Spleen (tissue), 11 donors: ENCODE data around the gene HPCAL1. TPM values are rescaled to one million over a fixed set of nuclear protein-coding genes. Genes with fewer than 3 reads are reported as not detected.

Experiments
- DNase-seq: peaks from one replicate; pipeline ENCODE4 v3.0.0-alpha.2; 2020
- H3K27ac ChIP-seq, 8 donors: fragments of 200-600 bp; sonication (generic) in 7 of 8; 1 replicate in 4 of 8; 2 replicates in 4 of 8; pipeline versions ENCODE4 v1.5.0 to v1.8.0; 2016 to 2021; ENCODE audit warnings: inconsistent platforms in 4 of 8, mild to moderate bottlenecking in 4 of 8, moderate library complexity in 1 of 8
- H3K27me3 ChIP-seq, 7 donors: fragments of 200-600 bp; sonication (generic) in 6 of 7; replicated peaks in 1 of 7; 1 replicate in 4 of 7; 2 replicates in 3 of 7; pipeline versions ENCODE4 v1.5.0 to v1.8.0; 2016 to 2021; ENCODE audit warnings: inconsistent platforms in 3 of 7, mild to moderate bottlenecking in 1 of 7
- H3K36me3 ChIP-seq, 6 donors: fragments of 200-600 bp; sonication (generic) in 5 of 6; 1 replicate in 4 of 6; 2 replicates in 2 of 6; pipeline versions ENCODE4 v1.5.0 to v1.8.0; 2016 to 2021; ENCODE audit warnings: inconsistent platforms in 2 of 6
- H3K4me1 ChIP-seq, 6 donors: fragments of 200-600 bp; sonication (generic) in 5 of 6; 1 replicate in 3 of 6; 2 replicates in 3 of 6; pipeline versions ENCODE4 v1.5.0 to v1.8.0; 2016 to 2021; ENCODE audit warnings: inconsistent platforms in 3 of 6
- H3K4me3 ChIP-seq, 8 donors: fragments of 200-600 bp; sonication (generic) in 7 of 8; 1 replicate in 4 of 8; 2 replicates in 4 of 8; pipeline versions ENCODE4 v1.5.0 to v1.8.0; 2016 to 2021; ENCODE audit warnings: inconsistent platforms in 4 of 8, mild to moderate bottlenecking in 4 of 8, moderate library complexity in 2 of 8
- H3K9me3 ChIP-seq, 8 donors: fragments of 200-600 bp; sonication (generic) in 7 of 8; 1 replicate in 4 of 8; 2 replicates in 4 of 8; pipeline versions ENCODE4 v1.5.0 to v1.8.0; 2016 to 2021; ENCODE audit warnings: inconsistent platforms in 4 of 8
- POLR2A ChIP-seq, 3 donors: fragments of 450-650 bp; IDR thresholded peaks; one replicate each; pipeline ENCODE4 v1.5.1; 2017; ENCODE audit warnings: antibody characterized with exemption in 3 of 3, mild to moderate bottlenecking in 1 of 3
- POLR2AphosphoS5 ChIP-seq, 3 donors: sonication (generic); formaldehyde crosslinking; IDR thresholded peaks; one replicate each; pipeline ENCODE4 v1.5.1; 2017; ENCODE audit warnings: antibody characterized with exemption in 3 of 3
- WGBS, 5 donors: extraction: QIAGEN DNeasy Blood & Tissue Kit in 3 of 5; methylation state at CpG; one replicate each; pipeline versions ENCODE4 v1.1.5 to v1.1.7; 2013 to 2018; 5-methylcytosine and 5-hydroxymethylcytosine counted together
- intact Hi-C: fragments of 100-400 bp; cut with DNase I; formaldehyde crosslinking; loops from one replicate; pipeline ENCODE4 v1.15.0; 2023; ENCODE audit warnings: low total_unique reads
- polyA plus RNA-seq, 3 donors: library from polyadenylated mRNA; stranded (reverse); fragments of 200-250 nt; gene quantifications; one replicate each; pipeline ENCODE4 v1.2.1, GENCODE V29; 2013
- total RNA-seq, 7 donors: library from RNA; depleted of rRNA in 3 of 7; stranded (reverse); fragments of >200 nt in 3 of 7; fragmentation: NEBNext Ultra II Directional in 4 of 7; extraction: Animal tissue kit (Norgen Biotek cat#: 25700) in 4 of 7; gene quantifications; one replicate each; pipeline versions ENCODE4 v1.1.0 to v1.2.1, GENCODE V29; 2016 to 2021
- TF ChIP-seq, protein P1 (sequence below), 11 experiments: fragments of 200-600 bp in 7 of 11; fragments of 450-650 bp in 4 of 11; sonication (generic) in 4 of 11; IDR thresholded peaks in 8 of 11; conservative IDR thresholded peaks in 3 of 11; 1 replicate in 7 of 11; 2 replicates in 4 of 11; pipeline versions ENCODE4 v1.4.0 to v1.8.0; 2016 to 2021; ENCODE audit warnings: antibody characterized with exemption in 11 of 11, inconsistent platforms in 4 of 11, mild to moderate bottlenecking in 1 of 11
- donor health status: healthy with polysubstance abuse.
- donor health status: DM: no; HTN: no; CAD: no; lungs with moderate emphysema.
- donor health status: DM: no; HTN: no; CAD: no.
- donor health status: Bipolar disorder and iron deficiency.
- donor health status: healthy.
- donor health status: DM: no; HTN: no; CAD: no.
- donor health status: DM: yes; HTN: yes; CAD: no.

The HPCAL1 gene
- total and polyA plus RNA-seq, 10 donors = 41.9 to 80.6 (median 57.7) TPM

DNA sequence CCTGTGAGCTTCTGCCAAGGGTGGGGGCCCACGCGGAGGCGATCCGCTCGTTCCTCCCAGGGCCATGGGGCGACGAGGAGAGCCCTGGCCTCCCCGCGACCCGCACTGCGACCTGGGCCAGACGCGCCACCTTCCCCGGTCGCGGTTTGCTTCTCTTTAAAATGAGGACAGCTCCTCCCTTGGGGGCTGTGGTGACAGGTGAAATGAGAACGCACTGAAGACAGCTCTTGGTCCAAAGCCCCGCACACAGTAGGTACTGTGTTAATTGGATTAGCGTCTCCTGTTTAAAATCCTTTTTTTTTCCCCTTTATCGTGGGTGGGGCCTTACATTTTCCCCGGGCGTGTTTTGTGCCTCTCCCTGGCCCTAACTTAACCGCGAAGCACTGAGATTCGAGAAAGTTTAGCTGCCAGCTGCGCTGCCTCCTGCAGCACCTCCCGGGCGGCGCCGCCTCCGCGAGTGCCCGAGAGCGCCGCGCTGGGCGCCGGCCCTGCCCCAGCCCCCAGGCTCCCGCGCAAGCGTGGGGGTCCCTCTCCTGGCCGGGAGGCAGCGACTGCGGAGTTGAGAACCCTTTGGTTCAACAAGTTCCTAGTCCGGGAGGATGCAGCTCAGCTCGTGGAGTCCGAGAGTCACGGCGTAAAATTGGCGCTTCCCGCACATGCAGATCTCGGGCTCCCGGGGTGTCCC lies 1.1 kb downstream of the HPCAL1 start:
- DNase-seq = peak; percentile 92
- H3K4me1 ChIP-seq = peaks cover 28 to 88% (median 65%) of the 10 kb centered on the region in 6 donors
- intact Hi-C loops = loop anchor here (10.0 kb wide), 1 partner anchor 101 kb away; no protein-coding TSS in a partner anchor

DNA sequence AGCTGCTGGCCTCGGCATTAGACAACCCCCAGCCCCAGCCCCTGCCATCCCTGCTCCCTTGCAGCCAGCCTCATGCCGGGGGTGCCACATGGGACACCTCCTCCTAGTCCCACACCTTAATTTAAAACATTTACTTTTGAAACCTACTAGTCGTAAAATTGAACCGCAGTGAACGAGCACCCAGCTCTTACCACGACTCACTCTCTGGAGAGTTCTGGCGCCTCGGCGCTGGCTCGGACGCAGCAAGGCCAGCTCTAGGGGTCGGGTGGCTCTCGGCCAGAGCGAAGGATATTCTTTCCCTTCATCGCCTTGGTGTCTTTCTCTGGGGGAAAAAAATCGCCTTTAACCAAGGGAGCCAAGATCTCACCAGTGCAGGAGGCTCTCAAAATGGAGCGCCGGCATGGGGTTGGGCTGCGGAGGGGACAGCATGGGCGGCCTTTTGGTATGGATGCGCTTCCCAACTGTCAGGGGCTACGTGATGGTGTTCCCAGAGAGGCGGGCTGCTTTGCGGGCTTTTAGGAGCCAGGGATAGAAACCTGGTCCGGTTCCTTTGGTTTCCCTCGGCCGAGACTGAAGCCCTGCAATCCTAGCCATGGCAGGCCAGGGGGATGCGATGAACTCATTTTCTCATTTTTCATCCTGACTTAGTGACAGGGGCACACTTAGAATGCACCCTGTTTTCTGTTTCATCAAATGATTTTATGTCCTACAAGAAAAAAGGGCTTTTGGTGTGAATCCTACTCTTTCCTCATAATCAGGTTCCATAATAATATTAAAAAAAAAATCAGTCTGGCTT lies 2.0 kb downstream of the HPCAL1 start:
- no peaks in the 10 kb centered on the region for H3K36me3 ChIP-seq
- intact Hi-C loops = loop anchor here (10.0 kb wide), 1 partner anchor 100 kb away; no protein-coding TSS in a partner anchor
- 41 to 58% (median 46%) methylated on average over 16 to 28 of the region's 28 CpGs for WGBS, 5 donors
- H3K4me3 ChIP-seq = peak overlapping the region; percentile 88 to 99 (median 94)
- TF ChIP-seq, protein P1, sequence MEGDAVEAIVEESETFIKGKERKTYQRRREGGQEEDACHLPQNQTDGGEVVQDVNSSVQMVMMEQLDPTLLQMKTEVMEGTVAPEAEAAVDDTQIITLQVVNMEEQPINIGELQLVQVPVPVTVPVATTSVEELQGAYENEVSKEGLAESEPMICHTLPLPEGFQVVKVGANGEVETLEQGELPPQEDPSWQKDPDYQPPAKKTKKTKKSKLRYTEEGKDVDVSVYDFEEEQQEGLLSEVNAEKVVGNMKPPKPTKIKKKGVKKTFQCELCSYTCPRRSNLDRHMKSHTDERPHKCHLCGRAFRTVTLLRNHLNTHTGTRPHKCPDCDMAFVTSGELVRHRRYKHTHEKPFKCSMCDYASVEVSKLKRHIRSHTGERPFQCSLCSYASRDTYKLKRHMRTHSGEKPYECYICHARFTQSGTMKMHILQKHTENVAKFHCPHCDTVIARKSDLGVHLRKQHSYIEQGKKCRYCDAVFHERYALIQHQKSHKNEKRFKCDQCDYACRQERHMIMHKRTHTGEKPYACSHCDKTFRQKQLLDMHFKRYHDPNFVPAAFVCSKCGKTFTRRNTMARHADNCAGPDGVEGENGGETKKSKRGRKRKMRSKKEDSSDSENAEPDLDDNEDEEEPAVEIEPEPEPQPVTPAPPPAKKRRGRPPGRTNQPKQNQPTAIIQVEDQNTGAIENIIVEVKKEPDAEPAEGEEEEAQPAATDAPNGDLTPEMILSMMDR (IDR thresholded peaks at IDR 0.05 in 8 of 11, conservative IDR thresholded peaks at IDR 0.05 in 3 of 11) = no peak
- TF ChIP-seq POLR2AphosphoS5 (IDR thresholded peaks at IDR 0.05) (no peak), POLR2A (IDR thresholded peaks at IDR 0.05) (no peak)
- H3K27me3 ChIP-seq = peaks cover 0 to 17% (median 0%) of the 10 kb centered on the region in 7 donors
- no peaks in the 10 kb centered on the region for H3K9me3 ChIP-seq
- H3K27ac ChIP-seq = peak overlapping the region; percentile 6 to 96 (median 90)
- H3K4me1 ChIP-seq = peaks cover 28 to 93% (median 70%) of the 10 kb centered on the region in 6 donors
- no peak for DNase-seq

More for the DNA sequence above, 1.1 kb downstream of the HPCAL1 start:
- Histone ChIP-seq H3K4me3 (peak overlapping the region; percentile 88 to 99 (median 94)), H3K27me3 (peaks cover 0 to 17% (median 0%) of the 10 kb centered on the region in 7 donors), H3K27ac (peak overlapping the region in 7 of 8 donors; percentile 46 to 96 (median 91)), H3K9me3 (no peaks in the 10 kb centered on the region), H3K36me3 (no peaks in the 10 kb centered on the region)
- peak in 2 of 3 donors; percentile 53 to 58 for TF ChIP-seq POLR2AphosphoS5 (IDR thresholded peaks at IDR 0.05)
- TF ChIP-seq POLR2A (IDR thresholded peaks at IDR 0.05) = no peak
- TF ChIP-seq, protein P1 (IDR thresholded peaks at IDR 0.05 in 8 of 11, conservative IDR thresholded peaks at IDR 0.05 in 3 of 11) = peak in 3 of 11 experiments; percentile 8 to 17 (median 12)
- WGBS, 5 donors = 0% methylated on average over 34 to 53 of the region's 53 CpGs

DNA sequence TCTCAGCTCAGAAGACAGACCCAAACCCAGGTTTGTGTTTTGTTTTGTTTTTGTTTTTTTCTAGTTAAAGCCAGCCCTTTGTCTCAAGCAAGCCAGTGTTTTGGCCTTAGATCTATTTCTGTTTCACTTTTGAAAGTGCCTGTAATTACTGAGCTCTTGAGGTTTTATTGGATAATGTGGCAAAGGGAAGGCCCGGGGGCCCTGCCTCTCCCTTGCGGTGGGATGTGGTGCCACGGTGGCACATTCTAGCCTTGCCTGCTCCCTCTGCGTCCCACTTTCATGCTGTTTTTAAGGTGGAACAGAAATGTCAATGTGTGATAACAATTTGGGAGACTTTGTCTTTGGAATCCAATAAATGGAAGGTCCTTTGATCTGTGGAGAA lies 2.5 kb downstream of the HPCAL1 start:
- DNase-seq = no peak
- intact Hi-C loops = loop anchor here (10.0 kb wide), 1 partner anchor 100 kb away; no protein-coding TSS in a partner anchor
- Histone ChIP-seq H3K27me3 (peaks cover 0 to 17% (median 0%) of the 10 kb centered on the region in 7 donors), H3K36me3 (no peaks in the 10 kb centered on the region), H3K9me3 (no peaks in the 10 kb centered on the region), H3K4me1 (peaks cover 28 to 88% (median 70%) of the 10 kb centered on the region in 6 donors), H3K4me3 (peak overlapping the region in 6 of 8 donors; percentile 10 to 99 (median 95)), H3K27ac (peak overlapping the region; percentile 6 to 96 (median 90))
- TF ChIP-seq POLR2A (IDR thresholded peaks at IDR 0.05) (no peak), POLR2AphosphoS5 (IDR thresholded peaks at IDR 0.05) (no peak)
- TF ChIP-seq, protein P1 (IDR thresholded peaks at IDR 0.05 in 8 of 11, conservative IDR thresholded peaks at IDR 0.05 in 3 of 11) = no peak
- WGBS, 5 donors = 7 to 24% (median 9%) methylated on average over 4 of the region's 4 CpGs
